ENCODE measurements around the gene PGAM2.
A peak's percentile ranks its signal among the peaks of the same experiment; 100 is the strongest.

The PGAM2 gene

DNA sequence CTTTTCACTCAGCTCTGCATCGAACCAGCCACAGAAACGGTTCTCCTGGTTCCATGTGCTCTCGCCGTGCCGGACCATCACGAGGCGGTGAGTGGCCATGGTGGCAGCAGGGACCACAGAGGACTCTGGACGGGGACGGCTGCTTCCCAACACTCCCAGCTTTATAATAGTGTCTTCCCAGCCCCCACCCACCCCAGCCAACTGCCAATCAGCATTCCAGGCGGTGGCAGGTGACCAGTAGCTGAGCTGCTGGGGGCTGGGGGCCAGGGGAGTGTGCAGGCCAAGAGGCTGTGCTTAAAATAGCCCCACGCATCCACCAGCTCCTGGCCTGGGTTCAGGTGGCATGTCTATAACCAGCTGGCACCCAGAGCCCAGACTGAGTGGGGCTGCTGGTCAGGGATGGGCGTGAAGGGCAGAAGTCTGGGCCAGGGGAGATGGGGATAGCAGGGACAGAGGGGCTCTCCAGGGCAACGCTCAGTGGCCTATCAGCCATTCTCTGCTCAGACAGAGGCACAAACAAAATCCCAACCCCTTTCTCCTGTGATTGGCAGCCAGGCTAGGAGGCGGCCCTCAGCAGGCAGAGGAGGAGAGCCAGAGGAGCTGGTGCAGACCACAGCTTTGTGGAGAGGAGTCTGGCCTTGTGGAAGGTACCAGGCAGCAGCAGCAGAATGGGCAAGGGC, at the start of gene PGAM2:
Gene PGAM2, minus strand, starts transcription at position 137 of the 680 bp plus-strand sequence. Its CDS starts 38 bp downstream, at position 99.
- peak; percentile 73 for DNase-seq

DNA sequence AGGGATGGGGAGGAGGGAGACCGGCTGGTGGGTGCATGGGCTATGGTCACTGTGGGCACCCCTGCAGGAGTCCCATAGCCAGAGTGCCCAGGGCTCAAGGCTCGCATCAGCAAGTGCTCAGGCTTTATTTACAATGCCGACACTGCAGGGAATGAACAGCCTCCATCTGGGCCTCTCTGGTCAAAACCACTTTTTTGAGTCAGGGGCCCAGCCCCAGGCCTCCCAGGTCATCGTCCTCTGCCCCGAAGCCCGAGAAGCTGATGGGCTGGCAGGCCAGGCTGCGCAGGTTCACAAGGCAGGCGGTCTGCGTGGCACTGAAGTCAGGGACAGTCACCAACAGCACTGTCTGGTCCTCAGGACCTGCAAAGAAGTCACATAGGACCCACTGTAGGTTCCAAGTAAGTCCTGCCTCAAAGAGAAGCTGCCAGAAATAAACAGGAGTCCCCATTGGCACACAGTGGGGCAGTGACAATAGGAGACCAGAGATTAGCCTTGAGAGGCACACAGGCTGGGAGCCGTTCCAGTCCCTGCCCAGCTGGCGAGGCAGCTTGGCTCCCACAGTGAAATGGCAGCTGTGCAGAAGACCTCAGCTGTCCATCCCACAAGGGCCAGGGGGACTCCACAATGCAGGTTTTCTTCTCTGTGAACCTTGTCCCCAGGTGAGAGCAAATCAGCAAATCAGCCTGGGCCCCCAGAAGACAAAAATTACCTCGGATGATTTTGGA, 49.4 kb upstream of the PGAM2 start:
- DNase-seq = no peak

DNA sequence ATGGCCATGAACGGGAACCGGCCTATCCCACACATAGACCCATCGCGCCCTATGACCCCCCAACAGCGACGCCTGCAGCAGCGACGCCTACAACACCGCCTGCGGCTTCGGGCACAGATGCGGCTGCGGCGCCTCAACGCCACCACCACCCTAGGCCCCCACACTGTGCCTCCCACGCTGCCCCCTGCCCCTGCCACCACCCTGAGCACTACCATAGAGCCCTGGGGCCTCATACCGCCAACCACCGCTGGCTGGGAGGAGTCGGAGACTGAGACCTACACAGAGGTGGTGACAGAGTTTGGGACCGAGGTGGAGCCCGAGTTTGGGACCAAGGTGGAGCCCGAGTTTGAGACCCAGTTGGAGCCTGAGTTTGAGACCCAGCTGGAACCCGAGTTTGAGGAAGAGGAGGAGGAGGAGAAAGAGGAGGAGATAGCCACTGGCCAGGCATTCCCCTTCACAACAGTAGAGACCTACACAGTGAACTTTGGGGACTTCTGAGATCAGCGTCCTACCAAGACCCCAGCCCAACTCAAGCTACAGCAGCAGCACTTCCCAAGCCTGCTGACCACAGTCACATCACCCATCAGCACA, 48.5 kb upstream of the PGAM2 start:
- DNase-seq = no peak

DNA sequence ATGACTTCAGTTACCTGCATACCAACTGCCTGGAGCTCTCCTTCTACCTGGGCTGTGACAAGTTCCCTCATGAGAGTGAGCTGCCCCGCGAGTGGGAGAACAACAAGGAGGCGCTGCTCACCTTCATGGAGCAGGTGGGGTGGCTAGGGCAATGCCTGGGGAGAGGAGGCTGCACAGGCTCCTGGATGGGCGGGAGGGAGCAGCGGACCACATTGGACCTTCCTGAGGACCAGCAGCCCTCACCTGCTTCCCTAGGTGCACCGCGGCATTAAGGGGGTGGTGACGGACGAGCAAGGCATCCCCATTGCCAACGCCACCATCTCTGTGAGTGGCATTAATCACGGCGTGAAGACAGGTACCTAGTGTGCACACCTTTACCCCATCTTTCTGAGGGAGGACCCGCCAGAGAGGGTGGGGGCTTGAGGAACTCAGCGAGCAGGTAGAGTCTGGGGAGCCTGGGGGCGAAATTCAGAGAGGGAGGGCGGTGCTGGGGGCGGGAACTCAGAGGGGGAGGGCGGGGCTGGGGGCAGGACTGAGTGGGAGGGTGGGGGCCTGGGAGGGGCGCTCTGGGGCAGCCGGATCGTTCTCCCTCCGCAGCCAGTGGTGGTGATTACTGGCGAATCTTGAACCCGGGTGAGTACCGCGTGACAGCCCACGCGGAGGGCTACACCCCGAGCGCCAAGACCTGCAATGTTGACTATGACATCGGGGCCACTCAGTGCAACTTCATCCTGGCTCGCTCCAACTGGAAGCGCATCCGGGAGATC, 47.8 kb upstream of the PGAM2 start:
- no peak for DNase-seq

DNA sequence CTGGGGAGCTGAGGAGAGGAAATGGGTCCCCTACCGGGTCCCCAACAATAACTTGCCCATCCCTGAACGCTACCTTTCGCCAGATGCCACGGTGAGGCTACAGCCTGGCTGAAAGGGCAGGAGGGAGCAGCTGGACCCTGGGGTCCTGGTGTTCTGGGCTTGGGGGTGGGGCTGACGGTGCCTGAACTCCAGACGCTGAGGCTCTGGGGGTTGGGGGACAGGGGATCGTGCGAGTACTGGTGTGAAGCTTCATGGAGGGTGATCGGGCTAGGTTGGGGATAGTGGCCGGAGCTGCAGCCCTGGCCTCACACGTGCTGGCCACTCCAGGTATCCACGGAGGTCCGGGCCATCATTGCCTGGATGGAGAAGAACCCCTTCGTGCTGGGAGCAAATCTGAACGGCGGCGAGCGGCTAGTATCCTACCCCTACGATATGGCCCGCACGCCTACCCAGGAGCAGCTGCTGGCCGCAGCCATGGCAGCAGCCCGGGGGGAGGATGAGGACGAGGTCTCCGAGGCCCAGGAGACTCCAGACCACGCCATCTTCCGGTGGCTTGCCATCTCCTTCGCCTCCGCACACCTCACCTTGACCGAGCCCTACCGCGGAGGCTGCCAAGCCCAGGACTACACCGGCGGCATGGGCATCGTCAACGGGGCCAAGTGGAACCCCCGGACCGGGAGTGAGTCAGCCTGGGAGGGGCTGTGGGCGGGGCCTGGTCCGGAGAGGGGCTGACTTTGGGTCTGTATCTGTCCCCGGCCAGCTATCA, 47.0 kb upstream of the PGAM2 start:
- no peak for DNase-seq

DNA sequence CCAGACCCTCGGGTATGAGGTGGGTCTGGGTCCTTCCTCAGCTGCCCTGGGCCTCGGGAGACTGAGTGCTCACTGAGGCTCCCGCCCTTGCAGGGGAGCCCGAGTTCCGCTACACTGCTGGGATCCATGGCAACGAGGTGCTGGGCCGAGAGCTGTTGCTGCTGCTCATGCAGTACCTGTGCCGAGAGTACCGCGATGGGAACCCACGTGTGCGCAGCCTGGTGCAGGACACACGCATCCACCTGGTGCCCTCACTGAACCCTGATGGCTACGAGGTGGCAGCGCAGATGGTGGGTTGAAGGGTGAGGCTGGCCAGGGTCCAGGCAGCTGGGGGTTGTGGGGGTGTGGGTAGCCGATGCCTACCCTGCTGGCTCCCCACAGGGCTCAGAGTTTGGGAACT, 46.4 kb upstream of the PGAM2 start:
- DNase-seq = no peak

DNA sequence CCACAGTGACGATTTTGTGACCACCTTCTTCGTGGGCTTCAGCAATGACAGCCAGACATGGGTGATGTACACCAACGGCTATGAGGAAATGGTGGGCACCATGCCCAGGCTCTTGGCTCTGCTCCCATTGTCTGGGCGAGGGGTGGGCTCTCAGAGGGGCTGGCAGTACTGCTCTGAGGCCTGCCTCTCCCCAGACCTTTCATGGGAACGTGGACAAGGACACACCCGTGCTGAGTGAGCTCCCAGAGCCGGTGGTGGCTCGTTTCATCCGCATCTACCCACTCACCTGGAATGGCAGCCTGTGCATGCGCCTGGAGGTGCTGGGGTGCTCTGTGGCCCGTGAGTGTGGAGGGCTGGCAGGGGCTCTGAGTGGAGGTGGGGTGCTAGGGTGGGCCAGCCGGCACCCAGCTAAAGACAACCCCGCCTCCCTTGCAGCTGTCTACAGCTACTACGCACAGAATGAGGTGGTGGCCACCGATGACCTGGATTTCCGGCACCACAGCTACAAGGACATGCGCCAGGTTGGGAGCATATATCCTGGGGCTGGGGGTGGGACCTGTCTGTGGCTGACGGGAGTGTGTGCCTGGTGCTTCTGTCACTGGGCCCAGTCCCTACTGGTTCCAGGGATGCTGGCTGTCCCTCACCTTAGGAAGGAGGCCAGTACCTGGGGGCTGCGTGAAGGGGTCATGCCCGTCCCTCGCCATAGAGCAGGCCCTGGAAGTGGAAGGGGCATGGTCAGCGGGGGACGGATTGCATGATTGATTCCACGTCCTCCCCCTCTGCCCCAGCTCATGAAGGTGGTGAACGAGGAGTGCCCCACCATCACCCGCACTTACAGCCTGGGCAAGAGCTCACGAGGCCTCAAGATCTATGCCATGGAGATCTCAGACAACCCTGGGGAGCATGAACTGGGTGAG, 45.6 kb upstream of the PGAM2 start:
- DNase-seq = no peak

DNA sequence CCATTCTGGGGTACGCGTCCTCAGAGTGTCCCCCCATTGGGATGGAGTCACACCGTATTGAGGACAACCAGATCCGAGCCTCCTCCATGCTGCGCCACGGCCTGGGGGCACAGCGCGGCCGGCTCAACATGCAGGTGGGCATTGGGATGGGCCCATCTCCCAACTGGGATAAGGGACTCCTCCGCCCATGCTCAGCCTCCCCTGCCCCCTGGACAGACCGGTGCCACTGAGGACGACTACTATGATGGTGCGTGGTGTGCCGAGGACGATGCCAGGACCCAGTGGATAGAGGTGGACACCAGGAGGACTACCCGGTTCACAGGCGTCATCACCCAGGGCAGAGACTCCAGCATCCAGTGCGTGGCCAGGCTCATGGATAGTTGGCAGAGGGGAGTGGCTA, 44.6 kb upstream of the PGAM2 start:
- no peak for DNase-seq

DNA sequence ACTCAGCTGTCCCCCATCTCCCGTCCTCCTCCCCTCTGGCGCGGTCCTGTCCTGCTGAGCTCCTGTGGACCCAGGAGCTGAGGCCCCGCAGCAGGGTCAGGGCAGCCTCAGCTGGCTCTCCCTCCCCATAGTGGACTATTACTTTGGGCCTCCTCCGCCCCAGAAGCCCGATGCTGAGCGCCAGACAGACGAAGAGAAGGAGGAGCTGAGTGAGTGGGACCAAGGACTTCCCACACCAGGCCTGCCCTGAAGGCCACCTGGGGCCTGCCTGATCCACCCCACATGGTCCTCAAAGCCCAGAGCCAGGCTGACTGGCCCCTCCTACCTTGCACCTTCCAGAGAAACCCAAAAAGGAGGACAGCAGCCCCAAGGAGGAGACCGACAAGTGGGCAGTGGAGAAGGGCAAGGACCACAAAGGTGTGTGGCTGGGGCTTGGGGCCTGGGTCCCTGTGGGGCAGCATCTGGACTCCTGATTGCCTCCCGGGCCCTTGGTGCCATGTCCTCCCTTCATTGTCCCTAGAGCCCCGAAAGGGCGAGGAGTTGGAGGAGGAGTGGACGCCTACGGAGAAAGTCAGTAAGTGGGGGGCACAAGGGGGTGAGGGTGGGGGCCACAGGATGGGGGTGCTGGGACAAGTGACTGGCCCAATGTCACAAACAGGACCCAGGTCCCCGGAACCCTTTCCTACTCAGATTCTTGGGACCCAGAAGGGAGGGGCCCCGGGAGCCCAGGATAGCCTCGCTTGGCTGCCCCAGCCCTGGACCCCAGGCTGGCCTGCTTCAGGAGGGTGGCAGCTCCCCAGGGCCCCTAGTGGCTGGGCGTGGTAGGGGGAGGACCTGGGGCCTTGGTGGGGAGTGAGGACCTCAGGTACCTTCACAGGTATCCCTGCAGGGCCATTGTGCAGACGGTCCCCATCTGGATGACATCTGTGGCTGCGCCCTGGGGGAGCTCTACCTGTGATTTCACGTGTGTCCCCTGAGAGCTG, 43.7 kb upstream of the PGAM2 start:
- no peak for DNase-seq

DNA sequence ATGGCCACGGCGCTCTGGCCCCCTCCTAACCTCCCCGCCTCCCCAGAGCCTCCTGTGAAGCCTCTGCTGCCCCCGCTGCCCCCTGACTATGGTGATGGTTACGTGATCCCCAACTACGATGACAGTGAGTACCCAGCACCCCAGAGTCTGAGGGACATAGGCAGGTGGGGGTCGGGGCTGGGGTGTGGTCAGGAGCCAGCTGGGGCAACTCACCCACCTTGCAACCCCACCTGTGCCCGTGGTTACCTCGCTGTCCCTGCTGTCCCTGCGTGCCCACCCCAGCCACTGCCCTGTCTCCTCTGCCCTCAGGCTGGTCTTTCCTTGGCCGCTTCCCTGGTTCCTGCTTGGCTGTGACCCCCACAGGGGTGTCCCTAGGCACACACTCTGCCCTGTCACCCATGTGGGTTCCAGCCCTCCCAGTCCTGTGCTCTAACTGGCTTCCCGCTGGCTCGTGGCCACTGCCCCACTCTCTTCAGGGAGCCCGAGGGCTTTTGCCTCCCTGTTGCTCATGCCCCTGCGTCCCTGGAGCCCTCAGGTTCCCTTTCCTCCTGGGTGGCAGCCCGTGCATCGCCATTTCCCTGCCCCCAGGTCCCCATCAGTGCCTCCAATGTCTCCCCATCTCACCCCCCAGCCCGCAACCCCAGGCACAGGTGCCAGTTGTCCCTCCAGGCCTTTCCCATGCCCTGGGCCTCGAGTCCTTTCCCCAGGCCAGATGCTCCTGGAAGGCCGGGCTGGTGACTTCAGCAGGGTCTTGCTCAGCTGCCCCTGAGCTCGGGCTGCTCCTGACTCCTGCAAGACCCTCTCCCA, 42.8 kb upstream of the PGAM2 start:
- DNase-seq = no peak

DNA sequence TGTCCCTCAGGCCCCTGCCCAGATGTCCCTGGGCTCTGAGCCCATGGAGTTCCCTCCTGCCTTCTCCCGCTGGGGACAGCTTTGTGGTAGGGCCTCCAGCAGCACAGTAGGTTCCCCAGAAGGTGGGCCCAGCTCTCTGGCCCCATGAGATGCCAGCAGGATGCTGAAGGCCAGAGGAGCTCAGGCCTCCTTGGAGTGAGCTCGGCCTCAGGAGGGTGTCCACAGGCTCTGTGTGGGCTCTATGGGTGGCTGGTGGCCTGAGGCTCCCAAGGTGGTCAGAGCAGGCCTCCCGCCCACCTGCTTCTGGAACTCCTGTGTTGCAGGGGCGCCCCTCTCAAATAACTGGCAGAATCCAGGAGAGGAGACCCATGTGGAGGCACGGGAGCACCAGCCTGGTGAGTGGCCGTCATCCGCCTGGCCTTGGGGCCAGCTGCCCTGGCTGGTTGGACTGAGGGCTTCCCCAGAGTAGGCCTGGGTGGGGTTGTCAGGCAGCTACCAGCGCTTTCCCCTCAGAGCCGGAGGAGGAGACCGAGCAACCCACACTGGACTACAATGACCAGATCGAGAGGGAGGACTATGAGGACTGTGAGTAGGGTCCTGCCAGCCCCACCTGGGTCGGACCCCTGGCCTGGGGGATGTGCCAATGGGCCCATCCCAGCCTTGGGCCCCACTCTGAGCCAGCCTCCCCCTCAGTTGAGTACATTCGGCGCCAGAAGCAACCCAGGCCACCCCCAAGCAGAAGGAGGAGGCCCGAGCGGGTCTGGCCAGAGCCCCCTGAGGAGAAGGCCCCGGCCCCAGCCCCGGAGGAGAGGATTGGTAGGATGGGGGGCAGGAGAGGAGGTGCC, 42.0 kb upstream of the PGAM2 start:
- no peak for DNase-seq

DNA sequence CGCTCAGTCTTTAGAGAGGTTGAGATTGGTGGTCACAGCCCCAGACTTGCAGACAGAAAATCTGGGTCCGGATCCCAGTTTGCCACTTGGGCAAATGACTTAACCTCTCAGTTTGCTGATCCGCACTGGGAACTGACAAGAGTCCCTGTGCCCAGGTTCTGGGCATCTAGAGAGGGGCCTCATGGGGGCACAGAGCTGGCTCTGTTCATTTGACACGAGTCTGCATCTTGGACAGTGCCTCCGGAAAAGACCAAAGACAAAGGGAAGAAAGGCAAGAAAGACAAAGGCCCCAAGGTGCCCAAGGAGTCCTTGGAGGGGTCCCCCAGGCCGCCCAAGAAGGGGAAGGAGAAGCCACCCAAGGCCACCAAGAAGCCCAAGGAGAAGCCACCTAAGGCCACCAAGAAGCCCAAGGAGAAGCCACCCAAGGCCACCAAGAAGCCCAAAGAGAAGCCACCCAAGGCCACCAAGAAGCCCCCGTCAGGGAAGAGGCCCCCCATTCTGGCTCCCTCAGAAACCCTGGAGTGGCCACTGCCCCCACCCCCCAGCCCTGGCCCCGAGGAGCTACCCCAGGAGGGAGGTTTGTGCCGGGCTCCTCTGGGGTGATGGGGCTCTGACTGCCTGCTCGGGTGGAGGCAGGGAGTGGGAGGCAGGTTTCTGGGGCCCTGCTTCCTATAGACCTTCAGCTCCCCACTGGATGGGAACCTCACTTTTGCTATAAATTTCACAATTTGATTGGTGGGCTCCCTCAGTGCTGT, 41.1 kb upstream of the PGAM2 start:
- no peak for DNase-seq

DNA sequence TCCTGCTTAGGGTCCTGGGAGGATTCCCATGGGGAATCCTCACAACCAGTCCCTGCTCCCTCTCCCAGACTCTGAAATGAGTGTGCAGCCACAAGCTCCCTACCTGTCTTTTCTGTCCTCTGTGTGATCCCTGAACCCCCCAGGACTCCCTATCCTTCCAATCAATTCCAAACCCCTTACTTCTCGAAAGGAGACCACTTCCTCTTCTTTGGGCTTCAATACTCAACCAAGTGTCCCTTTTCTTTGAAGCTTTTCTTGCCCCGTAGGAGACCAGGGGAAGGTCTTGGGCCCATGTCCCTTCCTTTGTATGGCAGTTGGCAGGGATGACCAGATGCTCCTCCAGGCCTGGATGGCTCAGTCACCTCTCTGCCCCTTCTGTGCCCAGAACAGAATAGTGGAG, 40.5 kb upstream of the PGAM2 start:
- no peak for DNase-seq

DNA sequence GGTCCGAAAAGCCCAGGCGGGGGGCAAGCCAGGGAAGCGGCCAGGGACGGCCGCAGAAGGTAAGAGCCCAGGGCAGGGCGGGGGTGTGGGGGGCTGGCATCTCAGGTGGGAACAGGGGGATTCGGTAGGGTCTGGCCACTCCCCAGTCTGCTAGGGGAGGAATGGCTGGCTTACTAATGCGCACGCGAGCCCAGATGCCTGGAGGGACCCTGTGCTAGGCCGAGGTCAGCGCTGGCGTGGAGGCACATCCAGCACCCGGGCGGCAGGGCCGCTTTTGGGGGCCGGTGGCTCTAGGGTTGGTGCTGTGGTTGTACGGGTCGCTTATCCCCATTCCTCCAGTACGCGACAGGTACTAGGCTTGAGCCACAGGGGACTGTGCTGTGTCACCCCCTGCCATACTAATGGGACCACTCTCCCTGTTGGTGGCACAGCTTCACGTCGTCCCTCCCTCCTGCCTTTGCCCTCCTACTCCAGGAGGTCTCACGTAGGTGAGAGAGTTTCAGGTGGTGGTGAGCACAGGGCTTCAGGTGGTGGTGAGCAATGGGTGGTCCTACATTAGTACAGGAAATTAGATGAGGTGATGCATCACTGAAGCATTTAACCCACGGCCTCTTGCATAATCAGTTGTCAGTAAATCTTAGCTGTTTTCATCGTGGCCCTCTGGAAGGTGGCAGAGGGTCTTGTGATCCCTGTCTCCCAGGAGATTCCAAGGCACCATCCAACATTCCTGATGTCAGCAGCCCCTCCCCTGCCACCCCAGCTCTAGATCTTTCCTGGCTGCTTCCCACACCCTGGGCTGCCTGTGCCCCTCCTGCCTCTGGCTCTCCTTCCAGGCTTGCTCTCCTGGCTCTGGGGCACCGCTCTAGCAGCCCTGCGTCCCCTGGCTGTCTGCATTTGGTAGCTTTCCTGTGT, 39.7 kb upstream of the PGAM2 start:
- DNase-seq = no peak

DNA sequence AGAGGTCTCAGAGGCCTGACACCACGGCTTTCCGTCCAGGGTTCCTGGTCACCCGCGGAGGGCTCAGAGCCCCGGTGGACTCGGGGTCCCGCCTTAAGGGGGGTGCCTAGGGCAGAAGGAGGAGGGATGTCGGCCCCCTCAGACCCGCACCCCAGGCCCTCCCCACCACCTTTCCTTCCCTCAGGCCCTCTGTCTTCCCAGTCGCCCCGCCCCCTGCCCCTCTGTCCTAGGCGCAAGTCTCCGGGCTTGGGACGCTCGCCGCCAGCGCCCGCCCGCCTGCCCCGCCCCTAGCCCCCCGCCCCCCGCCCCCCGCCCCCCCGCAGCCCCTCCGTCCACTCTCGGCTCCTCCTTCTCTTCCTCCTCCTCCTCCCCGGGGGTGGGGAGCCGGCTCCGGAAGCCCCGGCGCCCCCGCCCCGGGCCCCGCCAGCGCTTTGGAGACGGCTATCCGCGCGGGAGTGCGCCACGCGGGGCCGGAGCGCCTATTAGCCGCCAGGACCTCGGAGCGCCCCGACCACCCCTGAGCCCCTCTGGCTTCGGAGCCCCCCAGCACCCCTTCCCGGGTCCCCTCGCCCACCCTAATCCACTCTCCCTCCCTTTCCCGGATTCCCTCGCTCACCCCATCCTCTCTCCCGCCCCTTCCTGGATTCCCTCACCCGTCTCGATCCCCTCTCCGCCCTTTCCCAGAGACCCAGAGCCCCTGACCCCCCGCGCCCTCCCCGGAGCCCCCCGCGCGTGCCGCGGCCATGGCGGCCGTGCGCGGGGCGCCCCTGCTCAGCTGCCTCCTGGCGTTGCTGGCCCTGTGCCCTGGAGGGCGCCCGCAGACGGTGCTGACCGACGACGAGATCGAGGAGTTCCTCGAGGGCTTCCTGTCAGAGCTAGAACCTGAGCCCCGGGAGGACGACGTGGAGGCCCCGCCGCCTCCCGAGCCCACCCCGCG, 38.8 kb upstream of the PGAM2 start, which contains the start of gene AEBP1:
Gene AEBP1, plus strand, starts transcription at position 423 of the 937 bp plus-strand sequence. Its CDS starts 321 bp downstream, at position 744.
- DNase-seq = peak; percentile 66

All from hematopoietic multipotent progenitor cell treated with erythropoietin and hydrocortisone succinate and interleukin-3 and kit ligand, for 4 days (in vitro differentiated cells).